DMS 273 (cell line): ENCODE measurements around the gene KRT28.
"Not testable (repeated sequence)": the region's sequence is repeated elsewhere in the genome, so short reads cannot be mapped to it uniquely, and the experiment has no call there.

Source experiments
- DNase-seq: peaks from one replicate; lab custom pipeline; 2025; ENCODE audit not compliant: unreplicated experiment; lab: John Stamatoyannopoulos, UW

The KRT28 gene

GRCh38 chr17:40818733-40819527 lies 19.2 kb upstream of the KRT28 start:
- DNase-seq: peak; percentile 91

DNA sequence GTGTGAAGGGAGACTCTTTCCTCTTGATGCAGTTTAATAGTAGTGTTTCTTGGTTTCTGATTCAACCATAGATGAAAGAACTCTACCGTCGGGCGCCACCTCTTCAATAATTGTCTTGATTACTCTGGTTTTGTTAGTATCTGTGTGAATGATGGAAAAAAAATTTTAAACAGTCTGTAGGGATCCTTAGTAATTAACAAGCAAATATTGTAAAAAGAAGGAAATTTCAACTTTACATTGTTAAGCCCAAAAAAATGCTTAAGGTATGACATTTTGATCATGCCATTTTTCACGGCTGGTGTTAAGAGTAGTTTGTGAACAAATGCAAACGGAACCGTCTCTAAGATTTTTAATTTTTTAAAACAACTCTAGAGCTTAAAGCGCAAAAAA lies 18.6 kb upstream of the KRT28 start:
- DNase-seq: no peak

DNA sequence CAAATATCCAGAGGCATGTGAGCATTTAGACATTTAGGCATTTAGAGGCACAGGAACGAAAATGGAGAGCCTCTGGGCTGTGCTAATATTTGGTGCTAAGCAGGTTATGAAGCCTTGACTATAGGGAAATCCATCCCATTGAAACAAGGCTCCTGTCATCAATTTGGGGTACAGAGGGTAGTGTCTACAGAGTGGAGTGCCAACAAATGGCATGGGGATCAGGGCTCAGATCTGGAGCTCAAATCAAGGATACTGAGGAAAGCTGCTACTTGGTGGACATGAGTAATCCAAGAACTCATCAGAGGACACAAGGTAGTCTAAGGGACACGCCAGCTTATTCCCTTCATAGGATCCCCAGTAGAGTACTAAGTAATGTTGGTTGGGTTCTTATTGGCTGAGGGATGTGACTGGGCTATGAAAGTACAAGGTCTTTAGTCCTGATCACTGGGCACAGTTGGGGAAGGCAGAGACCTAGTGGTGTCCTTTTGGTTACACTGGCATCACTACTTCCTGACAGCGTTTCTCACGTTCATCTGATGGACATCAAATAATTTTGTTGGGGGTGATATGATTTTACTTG lies 17.4 kb upstream of the KRT28 start:
- no peak for DNase-seq

GRCh38 chr17:40816569-40816968 lies 16.8 kb upstream of the KRT28 start:
- DNase-seq: no peak

DNA sequence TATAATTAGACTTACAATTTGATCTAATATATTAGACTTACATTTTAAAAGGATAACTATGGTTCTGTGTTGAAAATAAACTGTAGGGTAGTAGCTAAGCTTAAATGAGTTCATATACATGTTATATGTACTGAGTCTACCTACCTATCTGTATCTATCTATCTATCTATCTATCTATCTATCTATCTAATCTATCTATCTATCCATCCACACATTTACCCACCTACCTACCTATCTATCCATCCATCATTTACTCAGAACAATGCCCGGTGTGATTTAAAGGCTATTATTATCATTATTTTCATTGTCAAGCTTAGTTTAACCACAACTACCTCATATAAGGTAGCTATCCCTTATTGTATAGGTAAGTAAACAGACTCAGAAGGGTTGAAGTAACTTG lies 15.6 kb upstream of the KRT28 start:
- no peak for DNase-seq

DNA sequence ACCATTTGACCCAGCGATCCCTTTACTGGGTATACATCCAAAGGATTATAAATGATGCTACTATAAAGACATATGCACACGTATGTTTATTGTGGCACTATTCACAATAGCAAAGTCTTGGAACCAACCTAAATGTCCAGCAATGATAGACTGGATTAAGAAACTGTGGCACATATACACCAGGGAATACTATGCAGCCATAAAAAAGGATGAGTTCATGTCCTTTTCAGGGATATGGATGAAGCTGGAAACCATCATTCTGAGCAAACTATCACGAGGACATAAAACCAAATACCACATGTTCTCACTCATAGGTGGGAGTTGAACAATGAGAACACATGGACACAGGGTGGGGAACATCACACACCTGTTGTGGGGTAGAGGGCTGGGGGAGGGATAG lies 14.9 kb upstream of the KRT28 start:
- not testable (repeated sequence) for DNase-seq

DNA sequence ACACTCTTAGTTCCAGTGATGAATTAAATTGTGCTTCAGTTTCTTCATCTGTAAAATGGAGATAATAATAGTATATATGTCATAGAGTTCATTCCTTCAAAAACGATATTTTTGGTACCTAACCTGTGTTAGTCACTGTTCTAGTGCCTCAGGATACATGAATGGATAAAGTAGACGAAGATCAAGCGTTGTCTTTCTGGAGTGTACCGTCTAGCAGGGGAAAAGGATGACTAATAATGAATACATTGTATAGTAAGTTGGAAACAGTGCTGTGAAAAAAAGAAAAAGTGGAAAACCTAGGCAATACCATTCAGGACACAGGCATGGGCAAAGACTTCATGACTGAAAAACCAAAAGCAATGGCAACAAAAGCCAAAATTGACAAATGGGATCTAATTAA lies 14.0 kb upstream of the KRT28 start:
- DNase-seq: no peak

DNA sequence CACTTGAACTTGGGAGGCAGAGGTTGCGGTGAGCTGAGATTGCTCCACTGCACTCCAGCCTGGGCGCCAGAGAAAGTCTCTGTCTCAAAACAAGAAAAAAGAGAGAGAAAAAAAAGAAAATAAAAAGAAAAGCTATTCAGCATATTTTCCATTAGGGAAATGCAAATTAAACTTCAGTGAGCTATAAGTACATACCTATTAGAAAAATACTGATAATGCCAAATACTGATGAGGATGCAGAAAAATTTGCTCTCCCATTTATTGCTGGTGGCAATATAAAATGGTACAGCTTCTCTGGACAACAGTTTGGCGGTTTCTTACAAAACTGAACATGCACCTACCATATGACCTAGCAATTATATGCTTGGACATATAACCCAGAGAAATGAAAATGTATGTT lies 12.9 kb upstream of the KRT28 start:
- no peak for DNase-seq

- no peak for DNase-seq
Observed at GRCh38 chr17:40810494-40810893, 10.7 kb upstream of the KRT28 start.

- no peak for DNase-seq
Observed at GRCh38 chr17:40809721-40810421, 10.1 kb upstream of the KRT28 start.

- DNase-seq: no peak
Observed at GRCh38 chr17:40806131-40806530, 6.4 kb upstream of the KRT28 start.

DNA sequence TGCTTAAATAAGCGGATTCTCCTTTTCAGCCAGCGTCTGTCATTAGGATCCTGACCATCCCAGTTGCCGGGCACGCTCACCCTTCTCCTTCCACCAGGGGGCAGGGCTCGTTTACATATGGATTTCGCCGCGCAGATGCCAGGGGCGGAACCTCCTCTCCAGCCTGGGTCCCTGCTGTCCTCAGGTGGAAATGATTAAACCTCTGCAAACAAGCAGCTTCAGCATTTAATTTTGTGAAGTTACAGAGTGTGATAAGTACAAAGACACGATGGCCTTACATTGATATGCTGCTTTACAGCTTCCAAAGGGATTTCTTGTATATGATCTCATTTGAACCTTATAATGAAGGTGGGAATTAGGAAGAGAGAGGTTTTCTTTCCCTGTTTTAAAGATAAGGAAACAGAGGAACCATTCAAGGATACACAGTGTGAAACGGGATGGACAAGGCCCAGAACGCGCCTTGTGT lies 3.9 kb upstream of the KRT28 start:
- peak; percentile 91 for DNase-seq

GRCh38 chr17:40801157-40801556 lies 1.4 kb upstream of the KRT28 start:
- DNase-seq: no peak

DNA sequence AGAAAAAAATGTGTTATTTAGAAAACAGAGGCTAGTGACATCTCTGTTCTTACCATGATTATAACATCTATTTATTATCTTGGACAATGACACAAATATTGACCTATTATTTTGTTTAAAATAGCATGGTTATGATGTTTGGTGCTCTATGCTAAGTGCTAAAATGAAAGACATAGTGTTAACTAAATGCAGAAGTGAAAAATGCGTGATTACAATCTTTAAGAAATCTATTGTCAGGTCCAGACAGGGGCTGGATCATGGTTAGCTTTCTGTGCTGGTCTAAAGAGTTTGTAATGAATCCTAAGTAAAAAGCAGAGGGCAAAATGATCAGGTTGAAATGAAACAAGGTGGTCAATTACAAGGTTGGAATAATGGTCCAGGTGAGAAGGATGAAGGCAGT lies 622 bp upstream of the KRT28 start:
- DNase-seq: no peak

GRCh38 chr17:40796846-40797245 lies 2.9 kb downstream of the KRT28 start:
- DNase-seq: no peak

- DNase-seq: no peak
Observed at GRCh38 chr17:40795019-40795667, 4.6 kb downstream of the KRT28 start.

DNA sequence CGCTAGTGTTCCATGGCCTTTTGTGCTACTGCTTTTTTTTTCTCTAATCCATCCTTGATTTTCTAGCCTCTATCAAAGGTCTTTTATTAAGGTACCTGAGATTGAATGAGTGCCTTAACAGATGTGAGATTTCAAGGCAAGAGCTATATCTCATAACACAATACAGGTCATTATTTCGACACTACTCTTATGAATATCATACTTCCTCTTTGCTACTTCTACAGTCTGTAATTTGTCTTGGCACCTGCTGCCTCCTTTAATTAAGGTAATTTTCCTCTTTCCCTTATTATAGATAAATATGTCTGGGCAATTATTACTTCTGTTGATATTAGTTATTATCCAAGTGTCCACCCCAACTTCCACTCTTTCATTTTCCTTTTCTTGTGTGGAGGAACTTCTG lies 5.3 kb downstream of the KRT28 start:
- DNase-seq: no peak

GRCh38 chr17:40793832-40794231 lies 5.9 kb downstream of the KRT28 start:
- no peak for DNase-seq

DNA sequence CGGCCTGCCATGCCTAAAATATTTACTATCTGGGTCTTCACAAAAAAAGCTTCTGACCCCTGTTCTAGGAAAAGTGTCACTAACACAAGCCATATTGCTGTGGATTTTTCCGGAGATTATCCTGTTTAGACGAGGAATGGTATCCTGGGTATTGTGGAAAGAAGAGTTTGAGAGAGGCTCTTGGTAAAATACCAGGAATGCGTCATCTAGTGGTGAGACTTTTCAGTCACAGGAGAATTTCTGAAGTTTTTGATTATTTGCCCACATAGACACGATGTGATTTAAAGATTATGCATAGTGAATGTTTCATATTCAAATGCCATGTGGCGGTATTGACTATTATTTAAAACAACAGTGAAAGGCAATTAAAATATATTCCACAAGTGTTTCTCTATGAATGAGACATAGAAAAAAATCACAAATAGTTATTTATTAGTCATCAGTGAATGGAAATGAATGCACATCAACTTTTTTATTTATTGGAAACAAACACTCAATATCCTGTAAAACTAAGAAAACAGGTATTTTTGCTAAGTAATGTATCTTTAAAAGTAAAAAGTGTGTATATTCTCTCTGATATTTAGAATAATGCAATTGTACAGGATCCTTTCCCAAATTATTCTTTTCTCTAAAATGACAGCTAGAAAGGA lies 7.8 kb downstream of the KRT28 start:
- no peak for DNase-seq

GRCh38 chr17:40791111-40791510 lies 8.6 kb downstream of the KRT28 start:
- no peak for DNase-seq

- DNase-seq: no peak
Observed at GRCh38 chr17:40782450-40782849, 17.3 kb downstream of the KRT28 start, which contains the start of gene KRT27. Gene KRT27 (minus strand): TSS chr17:40782550. CDS start chr17:40782493, 57 bp downstream.
